SH-SY5Y (cell line): ENCODE data around the gene ZNF160.

Experiments used
- GATA2 ChIP-seq: IDR thresholded peaks from 2 replicates; pipeline ENCODE4 v1.6.1; 2011; ENCODE audit warnings: mild to moderate bottlenecking, low read depth, low read length
- GATA3 ChIP-seq: IDR thresholded peaks from 2 replicates; pipeline ENCODE4 v1.6.1; 2011; ENCODE audit warnings: low read depth, mild to moderate bottlenecking, low read length, moderate library complexity

GRCh38 chr19:53047379-53047778, 55.8 kb downstream of the ZNF160 start:
- TF ChIP-seq GATA3 (no peak), GATA2 (no peak)
